Measurements from ENCODE around the gene TXNRD3.

Gene TXNRD3

GRCh38 chr3:126671521-126671920, 16.6 kb upstream of the TXNRD3 start:
- no peak for DNase-seq

GRCh38 chr3:126668450-126669401, 13.8 kb upstream of the TXNRD3 start:
- no peak for DNase-seq

- no peak for DNase-seq
These were observed 12.9 kb upstream of the TXNRD3 start for GRCh38 chr3:126667631-126668449.

GRCh38 chr3:126666658-126667528, 12.0 kb upstream of the TXNRD3 start:
- no peak for DNase-seq

GRCh38 chr3:126665959-126666657, 11.2 kb upstream of the TXNRD3 start:
- no peak for DNase-seq

GRCh38 chr3:126665221-126665936, 10.5 kb upstream of the TXNRD3 start:
- no peak for DNase-seq

GRCh38 chr3:126664591-126665214, 9.8 kb upstream of the TXNRD3 start:
- no peak for DNase-seq

- DNase-seq: no peak
These were observed 8.8 kb upstream of the TXNRD3 start for GRCh38 chr3:126663750-126664149.

- DNase-seq: no peak
These were observed 8.3 kb upstream of the TXNRD3 start for GRCh38 chr3:126663257-126663656.

- no peak for DNase-seq
These were observed 6.8 kb upstream of the TXNRD3 start for GRCh38 chr3:126661532-126662364.

- no peak for DNase-seq
These were observed 5.3 kb upstream of the TXNRD3 start for GRCh38 chr3:126659915-126660886.

GRCh38 chr3:126658584-126658983, 3.7 kb upstream of the TXNRD3 start:
- DNase-seq: no peak

GRCh38 chr3:126657901-126658300, 3.0 kb upstream of the TXNRD3 start:
- DNase-seq: no peak

GRCh38 chr3:126656371-126657134, 1.6 kb upstream of the TXNRD3 start:
- DNase-seq: no peak

- no peak for DNase-seq
These were observed 963 bp upstream of the TXNRD3 start for GRCh38 chr3:126655887-126656286.

GRCh38 chr3:126649556-126650092, 5.3 kb downstream of the TXNRD3 start:
- no peak for DNase-seq

- DNase-seq: no peak
These were observed 8.2 kb downstream of the TXNRD3 start for GRCh38 chr3:126646674-126647073.

GRCh38 chr3:126644615-126645014, 10.3 kb downstream of the TXNRD3 start:
- DNase-seq: no peak
